SK-N-SH (cell line): ENCODE measurements around the gene CAMK2D. TPM values are rescaled to one million over a fixed set of nuclear protein-coding genes. Genes with fewer than 3 reads are reported as not detected.

Source experiments
- CTCF ChIA-PET: fragments of 300-600, 350-600 bp; formaldehyde crosslinking; extraction: SDS; loops from one replicate; lab custom pipeline; 2021; lab: Yijun Ruan, JAX
- POLR2A ChIA-PET: fragments of 350-600 bp; sonication (Branson Sonifier 250); formaldehyde crosslinking; extraction: SDS; loops from one replicate; lab custom pipeline; 2020; ENCODE audit warnings: antibody characterized with exemption, inconsistent platforms; lab: Yijun Ruan, JAX
- DNase-seq: peaks from one replicate; pipeline ENCODE4 v3.0.0; 2012
- H2AFZ ChIP-seq: fragments of 200-600 bp; sonication (generic); 2 replicates; pipeline ENCODE4 v1.8.1; 2016; ENCODE audit warnings: antibody characterized with exemption, mild to moderate bottlenecking, low read depth
- H3F3A ChIP-seq: fragments of 200-600 bp; sonication (generic); replicated peaks from 2 replicates; pipeline ENCODE3; 2016; ENCODE audit warnings: antibody characterized with exemption, mild to moderate bottlenecking; ENCODE audit not compliant: insufficient read depth
- H3K27ac ChIP-seq, 2 experiments: fragments of 200-500 bp in 1 of 2; fragments of 200-600 bp in 1 of 2; sonication (Bioruptor generic) in 1 of 2; sonication (generic), shearing (Covaris generic) in 1 of 2; 2 replicates each; pipeline versions ENCODE4 v1.5.1 to v1.6.1; 2014 to 2016; ENCODE audit warnings: low read depth in 2 of 2, inconsistent platforms in 1 of 2, low read length in 1 of 2, mild to moderate bottlenecking in 1 of 2, mixed read lengths in 1 of 2
- H3K27me3 ChIP-seq: fragments of 200-600 bp; sonication (generic), shearing (Covaris generic); 2 replicates; pipeline ENCODE4 v1.6.1; 2016; ENCODE audit warnings: mixed run types; ENCODE audit not compliant: insufficient read depth
- H3K36me3 ChIP-seq, 2 experiments: fragments of 200-500 bp in 1 of 2; fragments of 200-600 bp in 1 of 2; sonication (Bioruptor generic) in 1 of 2; sonication (generic) in 1 of 2; replicated peaks in 1 of 2; 2 replicates each; pipeline versions ENCODE3 to v1.5.1; 2014 to 2016; ENCODE audit warnings: low read length in 1 of 2, mild to moderate bottlenecking in 1 of 2; ENCODE audit not compliant: insufficient read depth in 2 of 2, control insufficient read depth in 1 of 2
- H3K4me1 ChIP-seq, 2 experiments: fragments of 200-500 bp in 1 of 2; fragments of 200-600 bp in 1 of 2; sonication (Bioruptor generic) in 1 of 2; sonication (generic), shearing (Covaris generic) in 1 of 2; 2 replicates each; pipeline versions ENCODE4 v1.5.1 to v1.6.1; 2014 to 2016; ENCODE audit warnings: low read depth in 1 of 2, low read length in 1 of 2, mixed run types in 1 of 2; ENCODE audit not compliant: insufficient read depth in 2 of 2, control insufficient read depth in 1 of 2
- H3K4me2 ChIP-seq: fragments of 200-600 bp; sonication (generic), shearing (Covaris generic); 2 replicates; pipeline ENCODE4 v1.6.1; 2017; ENCODE audit warnings: mixed run types
- H3K4me3 ChIP-seq, 2 experiments: fragments of 200-500 bp in 1 of 2; fragments of 200-600 bp in 1 of 2; sonication (Bioruptor generic) in 1 of 2; sonication (generic), shearing (Covaris generic) in 1 of 2; 2 replicates each; pipeline versions ENCODE4 v1.5.1 to v1.8.1; 2014 to 2016; ENCODE audit warnings: low read depth in 2 of 2, inconsistent platforms in 1 of 2, low read length in 1 of 2, mild to moderate bottlenecking in 1 of 2, mixed read lengths in 1 of 2, moderate library complexity in 1 of 2
- H3K79me2 ChIP-seq: fragments of 200-600 bp; sonication (generic); 2 replicates; pipeline ENCODE4 v1.8.1; 2017; ENCODE audit warnings: mild to moderate bottlenecking; ENCODE audit not compliant: insufficient read depth
- H3K9ac ChIP-seq: fragments of 200-600 bp; sonication (generic); 2 replicates; pipeline ENCODE4 v1.6.1; 2017; ENCODE audit warnings: mixed run types
- H3K9me2 ChIP-seq: fragments of 200-600 bp; sonication (generic); 2 replicates; pipeline ENCODE4 v1.6.1; 2017; ENCODE audit warnings: mixed run types
- H3K9me3 ChIP-seq: fragments of 200-600 bp; sonication (generic); 2 replicates; pipeline ENCODE4 v1.6.1; 2017; ENCODE audit warnings: mixed run types, mild to moderate bottlenecking, moderate library complexity
- H4K20me1 ChIP-seq: fragments of 200-600 bp; sonication (generic); 2 replicates; pipeline ENCODE4 v1.6.1; 2017; ENCODE audit warnings: mild to moderate bottlenecking, mixed run types; ENCODE audit not compliant: insufficient read depth
- CHD2 ChIP-seq: fragments of 150-350 bp; IDR thresholded peaks from 2 replicates; pipeline ENCODE4 v1.6.1; 2018; ENCODE audit warnings: low read length; ENCODE audit not compliant: partially characterized antibody
- CTCF ChIP-seq: fragments of 200-600 bp; sonication (generic); IDR thresholded peaks from 2 replicates; pipeline ENCODE4 v1.6.1; 2017; ENCODE audit warnings: antibody characterized with exemption, mild to moderate bottlenecking, moderate library complexity
- EZH2phosphoT487 ChIP-seq: fragments of 200-600 bp; sonication (generic); IDR thresholded peaks from 2 replicates; pipeline ENCODE4 v1.6.1; 2017; ENCODE audit warnings: low read depth, mixed run types, mild to moderate bottlenecking, antibody characterized with exemption, moderate library complexity, borderline replicate concordance
- FOSL2 ChIP-seq: IDR thresholded peaks from 2 replicates; pipeline ENCODE4 v1.4.0; 2012; ENCODE audit warnings: low read depth, mild to moderate bottlenecking, moderate library complexity, borderline replicate concordance
- FOXJ3 ChIP-seq: sonication (generic); formaldehyde crosslinking; IDR thresholded peaks from 2 replicates; pipeline ENCODE4 v1.5.1; 2020; ENCODE audit warnings: mild to moderate bottlenecking, missing genetic modification reagents
- GABPA ChIP-seq: IDR thresholded peaks from 2 replicates; pipeline ENCODE4 v1.4.0; 2012; ENCODE audit warnings: low read depth, mild to moderate bottlenecking
- GATA2 ChIP-seq: sonication (generic); formaldehyde crosslinking; IDR thresholded peaks from 2 replicates; pipeline ENCODE4 v1.5.0; 2020; ENCODE audit warnings: mild to moderate bottlenecking, missing genetic modification reagents
- IRF3 ChIP-seq: fragments of 150-350 bp; IDR thresholded peaks from 2 replicates; pipeline ENCODE4 v1.6.1; 2016; ENCODE audit warnings: mild to moderate bottlenecking, low read depth, low read length
- MEF2A ChIP-seq: IDR thresholded peaks from 2 replicates; pipeline ENCODE4 v1.4.0; 2012; ENCODE audit warnings: low read depth, borderline replicate concordance
- MXI1 ChIP-seq: IDR thresholded peaks from 2 replicates; pipeline ENCODE4 v1.6.1; 2012; ENCODE audit warnings: mild to moderate bottlenecking, low read depth, low read length, improper control_type of control experiment
- NRF1 ChIP-seq: IDR thresholded peaks from 2 replicates; pipeline ENCODE4 v1.6.1; 2012; ENCODE audit warnings: low read depth, mild to moderate bottlenecking, low read length
- RAD21 ChIP-seq: IDR thresholded peaks from 2 replicates; pipeline ENCODE4 v1.6.1; 2012; ENCODE audit warnings: mild to moderate bottlenecking, low read length
- RCOR1 ChIP-seq: fragments of 150-350 bp; IDR thresholded peaks from 2 replicates; pipeline ENCODE4 v1.6.1; 2017; ENCODE audit warnings: antibody characterized with exemption, low read length
- REST ChIP-seq: IDR thresholded peaks from 2 replicates; pipeline ENCODE4 v1.6.1; 2012; ENCODE audit warnings: mild to moderate bottlenecking, low read depth, low read length, moderate library complexity
- RXRA ChIP-seq: IDR thresholded peaks from 2 replicates; pipeline ENCODE4 v1.4.0; 2012; ENCODE audit warnings: low read depth, mild to moderate bottlenecking, borderline replicate concordance
- SMC3 ChIP-seq: IDR thresholded peaks from 2 replicates; pipeline ENCODE4 v1.6.1; 2012; ENCODE audit warnings: low read depth, low read length, improper control_type of control experiment
- TAF1 ChIP-seq: IDR thresholded peaks from 2 replicates; pipeline ENCODE4 v1.6.1; 2012; ENCODE audit warnings: low read depth, mild to moderate bottlenecking, low read length, moderate library complexity, borderline replicate concordance
- TCF12 ChIP-seq: IDR thresholded peaks from 2 replicates; pipeline ENCODE4 v1.4.0; 2012
- TEAD4 ChIP-seq: IDR thresholded peaks from 2 replicates; pipeline ENCODE4 v1.4.0; 2012; ENCODE audit warnings: mild to moderate bottlenecking, borderline replicate concordance; ENCODE audit not compliant: insufficient read depth
- USF1 ChIP-seq: IDR thresholded peaks from 2 replicates; pipeline ENCODE4 v1.4.0; 2012; ENCODE audit warnings: low read depth, borderline replicate concordance
- whole genome bisulfite sequencing: methylation state at CpG from one replicate; pipeline ENCODE4 v1.1.6; 2017; ENCODE audit warnings: low lambda C conversion rate; 5-methylcytosine and 5-hydroxymethylcytosine counted together
- polyA plus RNA-seq, 3 experiments: library from polyadenylated mRNA; depleted of rRNA; stranded (reverse); fragments of >200 nt; gene quantifications; 2 replicates each; pipeline ENCODE4 v1.2.3, GENCODE V29; 2012

CAMK2D gene
- polyA plus RNA-seq, 1 of the 3 experiments (the other 2 are of a cell fraction): 17.0 TPM

- H3K9me2 ChIP-seq: no peaks in the 10 kb centered on the region
- no peak for DNase-seq
- peaks cover 9 to 36% of the 10 kb centered on the region in 2 experiments for H3K36me3 ChIP-seq
- no peak overlapping the region for H3K9ac ChIP-seq
- POLR2A ChIA-PET: no interaction called here
- 95% methylated on average over 4 of the region's 4 CpGs for WGBS
- H3K4me1 ChIP-seq: peaks cover under 1 to 4% of the 10 kb centered on the region in 2 experiments; a peak in 2 of 4 replicates
- no peaks in the 10 kb centered on the region for H3K27me3 ChIP-seq
- H2AFZ ChIP-seq: no peak overlapping the region
- H3K27ac ChIP-seq: no peak overlapping the region
- H4K20me1 ChIP-seq: no peaks in the 10 kb centered on the region; the same call in 1 of the 2 replicates
- CTCF ChIA-PET: no interaction called here
- H3K4me3 ChIP-seq: no peak overlapping the region
- no peak for TF ChIP-seq USF1
- no peak for TF ChIP-seq REST
- TF ChIP-seq NRF1: no peak
- no peak for TF ChIP-seq GABPA
- TF ChIP-seq TAF1: no peak
- no peak for TF ChIP-seq RXRA
- TF ChIP-seq FOSL2: no peak
- no peak for TF ChIP-seq FOXJ3 (CRISPR knock-in tag)
- TF ChIP-seq RAD21: no peak
- no peak for TF ChIP-seq CTCF
- no peak for TF ChIP-seq RCOR1
- no peak for TF ChIP-seq TEAD4
- no peak for TF ChIP-seq TCF12
- TF ChIP-seq CHD2: no peak
- no peak for TF ChIP-seq EZH2phosphoT487
- no peak for TF ChIP-seq SMC3
- no peak for TF ChIP-seq MEF2A
- TF ChIP-seq MXI1: no peak
- no peak for TF ChIP-seq GATA2 (CRISPR knock-in tag)
- no peak for TF ChIP-seq IRF3
- TF ChIP-seq, all 33 proteins: peak for 0
- Histone ChIP-seq H3K79me2 (peaks cover 73% of the 10 kb centered on the region), H3F3A (peaks cover 15% of the 10 kb centered on the region), H3K9me3 (no peaks in the 10 kb centered on the region), H3K4me2 (no peak overlapping the region)
Observed at GRCh38 chr4:113744667-113745240, 16.8 kb downstream of the CAMK2D start.
